IgD-negative memory B cell (primary cell): ENCODE data around the gene HERC2. TPM values are rescaled to one million over a fixed set of nuclear protein-coding genes. Genes with fewer than 3 reads are reported as not detected.
"Not testable (repeated sequence)": the region's sequence is repeated elsewhere in the genome, so short reads cannot be mapped to it uniquely, and the experiment has no call there.

Experiments used
- H3K27ac Mint-ChIP-seq, 3 donors: one replicate each; pipeline ENCODE4 v1.8.0; 2020 to 2022; ENCODE audit warnings: mild to moderate bottlenecking in 3 of 3, mixed read lengths in 3 of 3, moderate library complexity in 1 of 3
- H3K27me3 Mint-ChIP-seq: one replicate; pipeline ENCODE4 v1.8.0; 2021; ENCODE audit warnings: mixed read lengths
- H3K36me3 Mint-ChIP-seq: one replicate; pipeline ENCODE4 v1.8.0; 2020; ENCODE audit warnings: mild to moderate bottlenecking, mixed read lengths
- H3K4me1 Mint-ChIP-seq, 3 donors: one replicate each; pipeline ENCODE4 v1.8.0; 2020 to 2022; ENCODE audit warnings: mixed read lengths in 3 of 3, mild to moderate bottlenecking in 1 of 3
- H3K4me3 Mint-ChIP-seq, 4 donors: one replicate each; pipeline ENCODE4 v1.8.0; 2020 to 2022; ENCODE audit warnings: mild to moderate bottlenecking in 4 of 4, mixed read lengths in 4 of 4, moderate library complexity in 3 of 4
- H3K9me3 Mint-ChIP-seq, 3 donors: one replicate each; pipeline ENCODE4 v1.8.0; 2020 to 2021; ENCODE audit warnings: mixed read lengths in 3 of 3, mild to moderate bottlenecking in 1 of 3
- polyA plus RNA-seq: library from polyadenylated mRNA; unstranded; fragments of 300-500 nt; fragmentation: Illumina TruSeq; gene quantifications from one replicate; pipeline ENCODE4 v1.2.3, GENCODE V29; 2021

The HERC2 gene
- polyA plus RNA-seq, 1 donor from 2014 or later: 7.8 TPM

- H3K4me1 Mint-ChIP-seq, H3K4me3 Mint-ChIP-seq, H3K9me3 Mint-ChIP-seq, H3K27ac Mint-ChIP-seq, H3K27me3 Mint-ChIP-seq: not testable (repeated sequence)
- peaks cover 18% of the 10 kb centered on the region for H3K36me3 Mint-ChIP-seq
These were observed 100.3 kb downstream of the HERC2 start for GRCh38 chr15:28221696-28222095.

GRCh38 chr15:28219116-28219515 is 102.9 kb downstream of the HERC2 start:
- Mint-ChIP-seq H3K4me1 (no peaks in the 10 kb centered on the region), H3K27me3 (no peaks in the 10 kb centered on the region), H3K4me3 (no peak overlapping the region), H3K36me3 (peaks cover 6% of the 10 kb centered on the region), H3K9me3 (no peaks in the 10 kb centered on the region), H3K27ac (no peak overlapping the region)

- H3K9me3 Mint-ChIP-seq: not testable (repeated sequence)
These were observed 104.9 kb downstream of the HERC2 start for GRCh38 chr15:28216946-28217546.

GRCh38 chr15:28215521-28215920 is 106.5 kb downstream of the HERC2 start:
- H3K4me1 Mint-ChIP-seq, H3K9me3 Mint-ChIP-seq, H3K36me3 Mint-ChIP-seq, H3K4me3 Mint-ChIP-seq, H3K27me3 Mint-ChIP-seq, H3K27ac Mint-ChIP-seq: not testable (repeated sequence)

More at GRCh38 chr15:28216946-28217546, 104.9 kb downstream of the HERC2 start:
- H3K36me3 Mint-ChIP-seq, H3K27ac Mint-ChIP-seq, H3K4me1 Mint-ChIP-seq, H3K4me3 Mint-ChIP-seq, H3K27me3 Mint-ChIP-seq: not testable (repeated sequence)

GRCh38 chr15:28214006-28214790 is 107.8 kb downstream of the HERC2 start:
- not testable (repeated sequence) for H3K27me3 Mint-ChIP-seq, H3K9me3 Mint-ChIP-seq, H3K4me1 Mint-ChIP-seq, H3K36me3 Mint-ChIP-seq, H3K4me3 Mint-ChIP-seq
- H3K27ac Mint-ChIP-seq: peak overlapping the region in 1 of 3 donors; percentile 80

GRCh38 chr15:28213393-28213792 is 108.6 kb downstream of the HERC2 start:
- not testable (repeated sequence) for H3K27ac Mint-ChIP-seq, H3K36me3 Mint-ChIP-seq, H3K4me1 Mint-ChIP-seq, H3K4me3 Mint-ChIP-seq, H3K9me3 Mint-ChIP-seq, H3K27me3 Mint-ChIP-seq

- H3K36me3 Mint-ChIP-seq: peaks cover 2% of the 10 kb centered on the region
- H3K9me3 Mint-ChIP-seq: no peaks in the 10 kb centered on the region
- H3K4me1 Mint-ChIP-seq: no peaks in the 10 kb centered on the region
- no peak overlapping the region for H3K4me3 Mint-ChIP-seq
- no peak overlapping the region for H3K27ac Mint-ChIP-seq
- no peaks in the 10 kb centered on the region for H3K27me3 Mint-ChIP-seq
These were observed 113.4 kb downstream of the HERC2 start for GRCh38 chr15:28208583-28208982.

GRCh38 chr15:28205640-28206039 is 116.3 kb downstream of the HERC2 start:
- not testable (repeated sequence) for H3K27ac Mint-ChIP-seq, H3K9me3 Mint-ChIP-seq, H3K27me3 Mint-ChIP-seq, H3K4me3 Mint-ChIP-seq, H3K4me1 Mint-ChIP-seq, H3K36me3 Mint-ChIP-seq

GRCh38 chr15:28203055-28203828 is 118.7 kb downstream of the HERC2 start:
- peaks cover 13% of the 10 kb centered on the region for H3K36me3 Mint-ChIP-seq
- not testable (repeated sequence) for H3K27ac Mint-ChIP-seq, H3K27me3 Mint-ChIP-seq, H3K4me1 Mint-ChIP-seq, H3K4me3 Mint-ChIP-seq, H3K9me3 Mint-ChIP-seq

- H3K4me1 Mint-ChIP-seq, H3K27me3 Mint-ChIP-seq: not testable (repeated sequence)
- peaks cover 13% of the 10 kb centered on the region for H3K36me3 Mint-ChIP-seq
These were observed 119.9 kb downstream of the HERC2 start for GRCh38 chr15:28202124-28202523.

GRCh38 chr15:28198215-28198614 is 123.8 kb downstream of the HERC2 start:
- H3K27ac Mint-ChIP-seq, H3K9me3 Mint-ChIP-seq, H3K4me3 Mint-ChIP-seq, H3K4me1 Mint-ChIP-seq, H3K27me3 Mint-ChIP-seq: not testable (repeated sequence)
- peaks cover 23% of the 10 kb centered on the region for H3K36me3 Mint-ChIP-seq

More at GRCh38 chr15:28202124-28202523, 119.9 kb downstream of the HERC2 start:
- H3K4me3 Mint-ChIP-seq, H3K9me3 Mint-ChIP-seq, H3K27ac Mint-ChIP-seq: not testable (repeated sequence)

- H3K4me3 Mint-ChIP-seq, H3K4me1 Mint-ChIP-seq, H3K27me3 Mint-ChIP-seq, H3K9me3 Mint-ChIP-seq, H3K27ac Mint-ChIP-seq: not testable (repeated sequence)
- H3K36me3 Mint-ChIP-seq: peaks cover 23% of the 10 kb centered on the region
These were observed 124.3 kb downstream of the HERC2 start for GRCh38 chr15:28197694-28198093.

- H3K27me3 Mint-ChIP-seq, H3K9me3 Mint-ChIP-seq, H3K27ac Mint-ChIP-seq, H3K4me3 Mint-ChIP-seq, H3K4me1 Mint-ChIP-seq: not testable (repeated sequence)
- peaks cover 23% of the 10 kb centered on the region for H3K36me3 Mint-ChIP-seq
These were observed 125.4 kb downstream of the HERC2 start for GRCh38 chr15:28196581-28196980.

- H3K9me3 Mint-ChIP-seq: no peaks in the 10 kb centered on the region
- H3K4me1 Mint-ChIP-seq: peaks cover 0 to 1% (median 0%) of the 10 kb centered on the region in 3 donors
- peak overlapping the region in 1 of 4 donors; percentile 8 for H3K4me3 Mint-ChIP-seq
- peaks cover 17% of the 10 kb centered on the region for H3K36me3 Mint-ChIP-seq
- H3K27me3 Mint-ChIP-seq: no peaks in the 10 kb centered on the region
- H3K27ac Mint-ChIP-seq: peak overlapping the region in 2 of 3 donors; percentile 61 to 82
These were observed 129.2 kb downstream of the HERC2 start for GRCh38 chr15:28192772-28193171.

- Mint-ChIP-seq H3K4me1 (peaks cover 0 to 1% (median 0%) of the 10 kb centered on the region in 3 donors), H3K9me3 (no peaks in the 10 kb centered on the region), H3K36me3 (peaks cover 15% of the 10 kb centered on the region), H3K27me3 (no peaks in the 10 kb centered on the region), H3K4me3 (no peak overlapping the region), H3K27ac (no peak overlapping the region)
These were observed 130.1 kb downstream of the HERC2 start for GRCh38 chr15:28191832-28192231.
